Endothelial cell of umbilical vein (primary cell): ENCODE measurements around the gene TRMT2A. TPM values are rescaled to one million over a fixed set of nuclear protein-coding genes. Genes with fewer than 3 reads are reported as not detected.

Source experiments
- BruUV-seq: library from RNA; stranded (reverse); fragments of 400-500 nt; replicated peaks from 2 replicates; lab custom pipeline; 2021; lab: Mats Ljungman, UMichigan
- CTCF ChIA-PET: fragments of 300-600, 350-600 bp; sonication (Branson Sonifier 250); formaldehyde crosslinking; loops from one replicate; lab custom pipeline; 2021; ENCODE audit warnings: antibody characterized with exemption, inconsistent platforms; lab: Charles Lee
- POLR2A ChIA-PET: fragments of 300-600, 350-600 bp; sonication (Branson Sonifier 250); formaldehyde crosslinking; loops from one replicate; lab custom pipeline; 2021; ENCODE audit warnings: antibody characterized with exemption, inconsistent platforms; lab: Charles Lee
- DNase-seq: peaks from one replicate; pipeline ENCODE4 v3.0.0-alpha.2; 2011; ENCODE audit warnings: low read depth, low spot score
- FAIRE-seq: peaks from 2 replicates; lab custom pipeline; 2011; peaks lifted over from hg19 to GRCh38; lab: Jason Lieb, UNC
- H2AFZ ChIP-seq: 2 replicates; pipeline ENCODE4 v1.6.0; 2012; ENCODE audit warnings: low read depth, low read length, control low read depth, inconsistent platforms
- H3K27ac ChIP-seq: 2 replicates; pipeline ENCODE4 v1.5.1; 2011; ENCODE audit warnings: low read depth, mild to moderate bottlenecking, control low read depth, low read length, moderate library complexity; ENCODE audit not compliant: insufficient read depth
- H3K27me3 ChIP-seq, 2 experiments: 2 replicates each; pipeline versions ENCODE4 v1.6.0 to v1.6.1; 2011; ENCODE audit warnings: low read length in 2 of 2, mixed read lengths in 1 of 2; ENCODE audit not compliant: control insufficient read depth in 2 of 2, insufficient read depth in 2 of 2
- H3K36me3 ChIP-seq, 2 experiments: 2 replicates in 1 of 2; 3 replicates in 1 of 2; pipeline ENCODE4 v1.5.1; 2011; ENCODE audit warnings: low read length in 2 of 2, mild to moderate bottlenecking in 1 of 2, moderate library complexity in 1 of 2; ENCODE audit not compliant: control insufficient read depth in 2 of 2, insufficient read depth in 2 of 2; ENCODE audit errors: extremely low read depth in 1 of 2
- H3K4me1 ChIP-seq: 3 replicates; pipeline ENCODE4 v1.5.1; 2011; ENCODE audit warnings: mild to moderate bottlenecking, low read length; ENCODE audit not compliant: control insufficient read depth, insufficient read depth; ENCODE audit errors: extremely low read depth
- H3K4me2 ChIP-seq: 2 replicates; pipeline ENCODE4 v1.6.1; 2011; ENCODE audit warnings: low read length, control low read depth, mixed read lengths; ENCODE audit not compliant: insufficient read depth
- H3K4me3 ChIP-seq, 3 experiments: fragments of 200-600 bp in 1 of 3; sonication (generic), shearing (Covaris generic) in 1 of 3; replicated peaks in 1 of 3; 2 replicates each; pipeline ENCODE4 v1.5.1; 2011 to 2016; ENCODE audit warnings: control low read depth in 3 of 3, low read length in 3 of 3, mild to moderate bottlenecking in 2 of 3, inconsistent platforms in 1 of 3, low read depth in 1 of 3, moderate library complexity in 1 of 3; ENCODE audit not compliant: insufficient read depth in 1 of 3
- H3K79me2 ChIP-seq: 2 replicates; pipeline ENCODE4 v1.6.0; 2012; ENCODE audit warnings: low read length, inconsistent platforms; ENCODE audit not compliant: control insufficient read depth, insufficient read depth
- H3K9ac ChIP-seq: replicated peaks from 2 replicates; pipeline ENCODE3; 2011; ENCODE audit warnings: low read length, control low read depth; ENCODE audit not compliant: insufficient read depth; ENCODE audit errors: extremely low read depth
- H3K9me1 ChIP-seq: replicated peaks from 3 replicates; pipeline ENCODE4 v1.6.0; 2011; ENCODE audit warnings: mild to moderate bottlenecking, low read length; ENCODE audit not compliant: control insufficient read depth, insufficient read depth; ENCODE audit errors: extremely low read depth
- H3K9me3 ChIP-seq: replicated peaks from 2 replicates; pipeline ENCODE4 v1.5.1; 2012; ENCODE audit warnings: low read length, inconsistent platforms; ENCODE audit not compliant: control insufficient read depth, insufficient read depth
- H4K20me1 ChIP-seq: replicated peaks from 2 replicates; pipeline ENCODE3; 2011; ENCODE audit warnings: mild to moderate bottlenecking, low read length; ENCODE audit not compliant: control insufficient read depth, insufficient read depth; ENCODE audit errors: extremely low read depth
- EZH2 ChIP-seq: IDR thresholded peaks from 2 replicates; pipeline ENCODE4 v1.6.1; 2012; ENCODE audit warnings: borderline replicate concordance, low read depth, mild to moderate bottlenecking, moderate library complexity, low read length, inconsistent platforms; ENCODE audit not compliant: severe bottlenecking
- FOS ChIP-seq: IDR thresholded peaks from 2 replicates; pipeline ENCODE4 v1.6.1; 2011; ENCODE audit warnings: mild to moderate bottlenecking, low read length, moderate library complexity, borderline replicate concordance; ENCODE audit not compliant: insufficient read depth
- GATA2 ChIP-seq: IDR thresholded peaks from 2 replicates; pipeline ENCODE4 v1.7.0; 2011; ENCODE audit warnings: low read depth, mild to moderate bottlenecking, moderate library complexity, mixed read lengths, low read length; ENCODE audit not compliant: insufficient read length, insufficient read depth
- JUN ChIP-seq: IDR thresholded peaks from 2 replicates; pipeline ENCODE4 v1.6.1; 2011; ENCODE audit warnings: borderline replicate concordance, low read depth; ENCODE audit not compliant: insufficient read length, insufficient read depth
- MAX ChIP-seq: IDR thresholded peaks from 2 replicates; pipeline ENCODE4 v1.6.1; 2011; ENCODE audit not compliant: insufficient read depth, insufficient read length
- MYC ChIP-seq: IDR thresholded peaks from one replicate; pipeline ENCODE4 v1.6.1; 2011; ENCODE audit warnings: mild to moderate bottlenecking, low read depth, low read length
- POLR2A ChIP-seq: IDR thresholded peaks from 2 replicates; pipeline ENCODE4 v1.6.1; 2012; ENCODE audit warnings: low read depth, mild to moderate bottlenecking, control low read depth, low read length
- POLR2AphosphoS5 ChIP-seq: IDR thresholded peaks from 2 replicates; pipeline ENCODE4 v1.6.1; 2012; ENCODE audit warnings: low read depth, mild to moderate bottlenecking, control low read depth, low read length, moderate library complexity; ENCODE audit not compliant: insufficient read depth
- dilution Hi-C: fragments of 300-500 bp; cut with MboI; formaldehyde crosslinking; loops from one replicate; pipeline ENCODE4 v1.15.0; 2019; ENCODE audit warnings: low sequenced_read_pairs; ENCODE audit not compliant: extremely low pct_ligation_motif_present
- intact Hi-C: fragments of 100-400 bp; cut with micrococcal nuclease; formaldehyde crosslinking; loops from one replicate; pipeline ENCODE4 v1.10.0; 2022
- polyA plus RNA-seq, 4 experiments: library from polyadenylated mRNA; depleted of rRNA in 3 of 4; stranded (reverse) in 3 of 4; unstranded in 1 of 4; fragments of >200 nt; gene quantifications; 2 replicates each; pipeline versions ENCODE4 v1.2.1 to v1.2.3, GENCODE V29; 2011 to 2012; ENCODE audit warnings: missing spikeins in 1 of 4
- total RNA-seq: library from RNA; stranded (reverse); gene quantifications from 2 replicates; pipeline ENCODE4 v1.2.3, GENCODE V29; 2021
- TF ChIP-seq, protein P1 (sequence below), 2 donors: IDR thresholded peaks; 1 replicate in 1 of 2; 2 replicates in 1 of 2; pipeline ENCODE4 v1.5.1; 2011; ENCODE audit warnings: low read length in 2 of 2, mild to moderate bottlenecking in 2 of 2, moderate library complexity in 2 of 2, control low read depth in 1 of 2, inconsistent platforms in 1 of 2, low read depth in 1 of 2; ENCODE audit not compliant: insufficient read depth in 1 of 2; ENCODE audit errors: extremely low read depth in 1 of 2

TRMT2A gene
- total and polyA plus RNA-seq, 2 donors (not counting 3 experiments of a cell fraction or from before 2014, with no cell fraction given): 51.2 to 61.9 TPM

DNA sequence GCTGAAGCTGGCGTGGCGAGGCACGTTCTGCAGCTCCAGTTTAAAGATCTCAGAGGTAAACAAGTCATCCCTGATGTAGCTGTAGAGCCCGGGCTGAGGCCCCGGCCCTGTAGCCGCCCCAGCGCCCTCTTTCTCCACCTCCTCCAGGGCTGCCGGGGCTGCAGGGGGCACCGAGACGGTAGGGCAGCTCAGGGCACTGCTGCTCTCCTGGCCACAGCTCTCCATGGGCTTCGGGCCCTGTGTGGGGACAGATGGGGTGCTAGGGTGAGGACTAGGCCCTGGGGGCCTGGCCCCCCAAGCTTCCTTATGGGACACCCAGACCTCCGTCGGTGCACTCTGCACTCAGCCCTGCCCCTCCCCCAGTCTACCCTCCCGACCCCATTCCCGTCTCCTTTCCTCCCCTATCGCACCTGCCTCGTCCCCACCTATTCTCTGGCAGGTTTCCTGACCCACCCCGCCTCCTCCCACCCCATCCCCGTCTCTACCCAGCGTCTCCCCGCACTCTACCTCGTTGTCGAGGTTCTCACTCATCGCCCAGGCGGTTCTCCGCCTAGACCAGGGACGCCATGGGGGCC lies 563 bp downstream of the TRMT2A start:
- dilution Hi-C loops: no loop called here
- no peaks in the 10 kb centered on the region for H3K9me1 ChIP-seq
- TSS peak; percentile 44 for BruUV-seq
- peaks cover 63% of the 10 kb centered on the region for H3K79me2 ChIP-seq
- CTCF ChIA-PET: no interaction called here
- H3K36me3 ChIP-seq: peaks cover 16 to 27% of the 10 kb centered on the region in 2 experiments
- DNase-seq (no peak), FAIRE-seq (no peak)
- no peaks in the 10 kb centered on the region for H3K27me3 ChIP-seq
- intact Hi-C loops: no loop called here
- peak overlapping the region; percentile 69 for H3K4me2 ChIP-seq
- no peaks in the 10 kb centered on the region for H3K9me3 ChIP-seq
- H3K9ac ChIP-seq: peak overlapping the region; percentile 92
- POLR2A ChIA-PET: no interaction called here
- TF ChIP-seq EZH2 (no peak), MAX (no peak), POLR2A (no peak)
- H3K4me3 ChIP-seq: peak overlapping the region; percentile 62 to 87 (median 74)
- no peaks in the 10 kb centered on the region for H4K20me1 ChIP-seq
- H2AFZ ChIP-seq: peak overlapping the region; percentile 75
- peaks cover 22% of the 10 kb centered on the region for H3K4me1 ChIP-seq
- H3K27ac ChIP-seq: peak overlapping the region; percentile 67

DNA sequence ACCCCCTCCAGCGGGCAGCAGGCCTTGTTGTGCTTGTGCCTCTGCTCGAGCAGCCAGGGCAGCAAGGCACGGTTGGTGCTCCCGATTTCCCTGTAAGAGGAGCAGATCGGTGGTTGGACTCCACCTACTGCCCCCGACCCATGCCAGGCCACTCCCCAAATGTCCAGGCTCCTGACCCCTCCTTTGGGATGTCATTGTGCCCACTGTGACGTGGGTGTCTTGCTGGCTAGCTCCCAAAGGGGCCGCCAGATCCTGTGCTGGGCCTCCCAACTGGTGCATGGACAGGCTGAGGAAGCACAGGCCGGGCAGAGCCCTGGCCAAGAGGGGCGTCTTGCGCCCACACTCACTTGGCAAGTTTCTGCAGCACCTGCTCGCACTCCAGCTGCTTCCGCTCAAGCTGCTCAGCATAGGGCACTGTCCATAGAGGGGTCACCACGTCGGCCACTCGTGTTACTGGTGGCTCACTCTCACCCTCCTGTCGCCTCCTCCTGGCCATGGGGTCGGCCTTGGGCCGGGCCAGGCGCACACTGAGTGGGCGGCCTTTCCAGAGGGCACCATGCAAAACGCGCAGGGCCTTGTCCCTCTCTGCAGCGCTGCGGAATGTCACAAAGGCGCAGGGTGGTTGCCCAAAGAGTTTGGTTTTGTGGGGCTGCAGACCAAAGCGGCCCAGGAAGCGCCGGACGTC lies 1.2 kb downstream of the TRMT2A start, which contains the start of gene RANBP1:
Gene RANBP1, plus strand, starts transcription at position 414 of the 685 bp plus-strand sequence. Its CDS starts 81 bp downstream, at position 495.
- dilution Hi-C loops: no loop called here
- Histone ChIP-seq H3K27me3 (no peaks in the 10 kb centered on the region), H3K9me3 (no peaks in the 10 kb centered on the region), H3K4me2 (peak within 1 kb of the TSS; percentile 69), H3K27ac (peak within 1 kb of the TSS; percentile 67), H3K4me3 (peak within 1 kb of the TSS; percentile 62 to 87 (median 74)), H3K9ac (peak within 1 kb of the TSS; percentile 92), H2AFZ (peak within 1 kb of the TSS; percentile 75), H3K9me1 (no peaks in the 10 kb centered on the region), H3K79me2 (peaks cover 56% of the 10 kb centered on the region), H3K36me3 (peaks cover 16 to 29% of the 10 kb centered on the region in 2 experiments), H4K20me1 (no peaks in the 10 kb centered on the region), H3K4me1 (peaks cover 22% of the 10 kb centered on the region)
- intact Hi-C loops: no loop called here
- ChIA-PET POLR2A (no interaction called here), CTCF (no interaction called here)
- BruUV-seq: no TSS peak
- FAIRE-seq (no peak), DNase-seq (no peak)
- no peak for TF ChIP-seq EZH2
- TF ChIP-seq JUN: no peak
- TF ChIP-seq POLR2A: no peak
- no peak for TF ChIP-seq MAX
- TF ChIP-seq FOS: no peak
- no peak for TF ChIP-seq MYC
- no peak for TF ChIP-seq POLR2AphosphoS5
- TF ChIP-seq, protein P1, sequence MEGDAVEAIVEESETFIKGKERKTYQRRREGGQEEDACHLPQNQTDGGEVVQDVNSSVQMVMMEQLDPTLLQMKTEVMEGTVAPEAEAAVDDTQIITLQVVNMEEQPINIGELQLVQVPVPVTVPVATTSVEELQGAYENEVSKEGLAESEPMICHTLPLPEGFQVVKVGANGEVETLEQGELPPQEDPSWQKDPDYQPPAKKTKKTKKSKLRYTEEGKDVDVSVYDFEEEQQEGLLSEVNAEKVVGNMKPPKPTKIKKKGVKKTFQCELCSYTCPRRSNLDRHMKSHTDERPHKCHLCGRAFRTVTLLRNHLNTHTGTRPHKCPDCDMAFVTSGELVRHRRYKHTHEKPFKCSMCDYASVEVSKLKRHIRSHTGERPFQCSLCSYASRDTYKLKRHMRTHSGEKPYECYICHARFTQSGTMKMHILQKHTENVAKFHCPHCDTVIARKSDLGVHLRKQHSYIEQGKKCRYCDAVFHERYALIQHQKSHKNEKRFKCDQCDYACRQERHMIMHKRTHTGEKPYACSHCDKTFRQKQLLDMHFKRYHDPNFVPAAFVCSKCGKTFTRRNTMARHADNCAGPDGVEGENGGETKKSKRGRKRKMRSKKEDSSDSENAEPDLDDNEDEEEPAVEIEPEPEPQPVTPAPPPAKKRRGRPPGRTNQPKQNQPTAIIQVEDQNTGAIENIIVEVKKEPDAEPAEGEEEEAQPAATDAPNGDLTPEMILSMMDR (IDR thresholded peaks at IDR 0.05; ENCODE audit: extremely low read depth in 1 of 2, insufficient read depth in 1 of 2, low read depth in 1 of 2, low read length in 2 of 2): no peak
- no peak for TF ChIP-seq GATA2
